H9 (cell line): ENCODE results near the gene UBASH3A. TPM values are rescaled to one million over a fixed set of nuclear protein-coding genes. Genes with fewer than 3 reads are reported as not detected.

ENCODE experiments used
- DNase-seq: peaks from one replicate; pipeline ENCODE4 v3.0.0-alpha.2; 2017
- H2AFZ ChIP-seq: one replicate; pipeline ENCODE4 v1.6.1; 2013; ENCODE audit warnings: mild to moderate bottlenecking, low read length, control low read depth, moderate library complexity
- H2AK5ac ChIP-seq: 2 replicates; pipeline ENCODE4 v1.6.1; 2013; ENCODE audit warnings: low read length, control low read depth, mixed read lengths; ENCODE audit not compliant: insufficient read length
- H2BK120ac ChIP-seq: one replicate; pipeline ENCODE4 v1.6.1; 2013; ENCODE audit warnings: low read depth, mild to moderate bottlenecking, low read length, control low read depth, inconsistent platforms; ENCODE audit not compliant: poor library complexity, severe bottlenecking
- H2BK12ac ChIP-seq: 2 replicates; pipeline ENCODE4 v1.6.1; 2013; ENCODE audit warnings: low read length, control low read depth, mixed read lengths, low read depth; ENCODE audit not compliant: insufficient read length
- H2BK15ac ChIP-seq: 2 replicates; pipeline ENCODE4 v1.6.1; 2013; ENCODE audit warnings: low read depth, low read length, control low read depth
- H2BK20ac ChIP-seq: one replicate; pipeline ENCODE4 v1.6.1; 2013; ENCODE audit warnings: low read depth, mild to moderate bottlenecking, low read length, control low read depth, inconsistent platforms; ENCODE audit not compliant: poor library complexity, severe bottlenecking
- H2BK5ac ChIP-seq: 2 replicates; pipeline ENCODE4 v1.6.1; 2013; ENCODE audit warnings: low read length, control low read depth, mixed read lengths; ENCODE audit not compliant: insufficient read length
- H3K14ac ChIP-seq: 2 replicates; pipeline ENCODE4 v1.6.1; 2013; ENCODE audit warnings: low read length, control low read depth; ENCODE audit not compliant: insufficient read depth
- H3K18ac ChIP-seq: 2 replicates; pipeline ENCODE4 v1.6.1; 2013; ENCODE audit warnings: low read depth, mild to moderate bottlenecking, mixed read lengths, low read length, control low read depth; ENCODE audit not compliant: insufficient read length
- H3K23ac ChIP-seq: 2 replicates; pipeline ENCODE4 v1.6.1; 2013; ENCODE audit warnings: low read length, control low read depth, mixed read lengths, low read depth; ENCODE audit not compliant: insufficient read length
- H3K23me2 ChIP-seq: 2 replicates; pipeline ENCODE4 v1.6.1; 2013; ENCODE audit warnings: low read depth, mild to moderate bottlenecking, mixed read lengths, low read length, control low read depth; ENCODE audit not compliant: insufficient read length, poor library complexity, severe bottlenecking
- H3K27ac ChIP-seq: 2 replicates; pipeline ENCODE4 v1.5.1; 2013; ENCODE audit warnings: low read length, control low read depth, mixed read lengths, low read depth; ENCODE audit not compliant: insufficient read length
- H3K27me3 ChIP-seq: 2 replicates; pipeline ENCODE4 v1.6.1; 2013; ENCODE audit warnings: low read length, control low read depth, inconsistent platforms; ENCODE audit not compliant: insufficient read depth
- H3K4ac ChIP-seq: 2 replicates; pipeline ENCODE4 v1.6.1; 2013; ENCODE audit warnings: low read depth, mild to moderate bottlenecking, control low read depth, inconsistent platforms, low read length, moderate library complexity
- H3K4me1 ChIP-seq: 2 replicates; pipeline ENCODE4 v1.6.1; 2013; ENCODE audit warnings: low read length, control low read depth, inconsistent platforms; ENCODE audit not compliant: insufficient read depth
- H3K4me2 ChIP-seq: 2 replicates; pipeline ENCODE4 v1.6.1; 2013; ENCODE audit warnings: low read length, control low read depth, mixed read lengths; ENCODE audit not compliant: insufficient read length, insufficient read depth
- H3K56ac ChIP-seq: 2 replicates; pipeline ENCODE4 v1.6.1; 2013; ENCODE audit warnings: low read depth, mild to moderate bottlenecking, mixed read lengths, low read length, control low read depth; ENCODE audit not compliant: insufficient read length
- H3K79me1 ChIP-seq: 2 replicates; pipeline ENCODE4 v1.6.1; 2013; ENCODE audit warnings: low read depth, mild to moderate bottlenecking, moderate library complexity, low read length, control low read depth, inconsistent platforms; ENCODE audit not compliant: insufficient read depth, poor library complexity, severe bottlenecking
- H3K79me2 ChIP-seq: 2 replicates; pipeline ENCODE4 v1.6.1; 2013; ENCODE audit warnings: low read length, control low read depth, inconsistent platforms; ENCODE audit not compliant: insufficient read depth
- H3K9ac ChIP-seq: 2 replicates; pipeline ENCODE4 v1.6.1; 2013; ENCODE audit warnings: low read length, control low read depth, mixed read lengths; ENCODE audit not compliant: insufficient read length; ENCODE audit errors: extremely low read depth
- H3K9me3 ChIP-seq: one replicate; pipeline ENCODE4 v1.6.1; 2013; ENCODE audit warnings: low read depth, low read length, inconsistent platforms; ENCODE audit not compliant: control insufficient read depth
- H3T11ph ChIP-seq: one replicate; pipeline ENCODE4 v1.6.1; 2013; ENCODE audit warnings: mild to moderate bottlenecking, low read length, control low read depth, inconsistent platforms
- H4K20me1 ChIP-seq: one replicate; pipeline ENCODE4 v1.6.1; 2013; ENCODE audit not compliant: control insufficient read depth, insufficient read length, insufficient read depth
- H4K5ac ChIP-seq: 2 replicates; pipeline ENCODE4 v1.6.1; 2013; ENCODE audit warnings: low read depth, mild to moderate bottlenecking, mixed read lengths, low read length, control low read depth; ENCODE audit not compliant: insufficient read length
- H4K8ac ChIP-seq: replicated peaks from 2 replicates; pipeline ENCODE4 v1.6.1; 2013; ENCODE audit warnings: low read length, control low read depth, mixed read lengths, low read depth; ENCODE audit not compliant: insufficient read length
- H4K91ac ChIP-seq: 2 replicates; pipeline ENCODE4 v1.6.1; 2013; ENCODE audit warnings: low read depth, mild to moderate bottlenecking, moderate library complexity, mixed read lengths, low read length, control low read depth; ENCODE audit not compliant: insufficient read length
- H3K27ac Mint-ChIP-seq, 3 experiments: 2 replicates in 2 of 3; 3 replicates in 1 of 3; pipeline ENCODE4 v1.8.0; 2020 to 2021; ENCODE audit warnings: mixed read lengths in 3 of 3, mild to moderate bottlenecking in 1 of 3, moderate library complexity in 1 of 3
- H3K27me3 Mint-ChIP-seq: 2 replicates; pipeline ENCODE4 v1.8.0; 2021; ENCODE audit warnings: low read depth, mild to moderate bottlenecking, moderate library complexity, mixed read lengths
- H3K36me3 Mint-ChIP-seq, 3 experiments: 2 replicates in 2 of 3; 3 replicates in 1 of 3; pipeline ENCODE4 v1.8.0; 2020 to 2021; ENCODE audit warnings: low read depth in 3 of 3, mixed read lengths in 3 of 3; ENCODE audit not compliant: insufficient read depth in 1 of 3
- H3K4me1 Mint-ChIP-seq, 2 experiments: 2 replicates each; pipeline ENCODE4 v1.8.0; 2020; ENCODE audit warnings: mixed read lengths in 2 of 2
- H3K4me3 Mint-ChIP-seq, 2 experiments: 2 replicates in 1 of 2; 3 replicates in 1 of 2; pipeline ENCODE4 v1.8.0; 2020 to 2021; ENCODE audit warnings: mild to moderate bottlenecking in 2 of 2, mixed read lengths in 2 of 2, moderate library complexity in 1 of 2
- H3K9me3 Mint-ChIP-seq, 2 experiments: 2 replicates in 1 of 2; 3 replicates in 1 of 2; pipeline ENCODE4 v1.8.0; 2020; ENCODE audit warnings: mild to moderate bottlenecking in 2 of 2, mixed read lengths in 2 of 2, moderate library complexity in 1 of 2
- CTCF ChIP-seq: fragments of 200-600 bp; sonication (generic); conservative IDR thresholded peaks from 3 replicates; pipeline ENCODE4 v1.8.0; 2021; ENCODE audit warnings: antibody characterized with exemption, mild to moderate bottlenecking
- WGBS: extraction: QIAGEN DNeasy Blood & Tissue Kit; methylation state at CpG from one replicate; pipeline ENCODE4 v1.1.7; 2013; ENCODE audit warnings: missing lambda C conversion rate, low lambda C conversion rate, mixed read lengths; ENCODE audit not compliant: insufficient read length; ENCODE audit errors: extremely low coverage; 5-methylcytosine and 5-hydroxymethylcytosine counted together
- total RNA-seq: library from RNA; stranded (reverse); gene quantifications from 2 replicates; pipeline ENCODE4 v1.2.1, GENCODE V29; 2021

UBASH3A gene
- total RNA-seq, 1 experiment from 2014 or later = not detected

GRCh38 chr21:42400525-42400924 lies 3.2 kb upstream of the UBASH3A start:
- Histone ChIP-seq H2BK12ac (no peak overlapping the region), H3K14ac (no peak overlapping the region), H3K4me1 (no peaks in the 10 kb centered on the region), H2BK20ac (no peak overlapping the region), H3K27me3 (no peaks in the 10 kb centered on the region), H3K23ac (no peak overlapping the region), H3K4ac (no peak overlapping the region), H3K56ac (no peak overlapping the region), H4K8ac (no peak overlapping the region), H3K79me1 (no peaks in the 10 kb centered on the region), H2BK120ac (no peak overlapping the region), H3K4me2 (no peak overlapping the region), H2BK15ac (no peak overlapping the region), H3K18ac (no peak overlapping the region), H2BK5ac (no peak overlapping the region), H4K20me1 (no peaks in the 10 kb centered on the region), H3K27ac (no peak overlapping the region), H3K79me2 (no peaks in the 10 kb centered on the region), H4K91ac (no peak overlapping the region), H3K9me3 (no peaks in the 10 kb centered on the region), H3K23me2 (no peaks in the 10 kb centered on the region), H2AFZ (no peak overlapping the region), H3K9ac (no peak overlapping the region), H3T11ph (no peak overlapping the region), H4K5ac (no peak overlapping the region), H2AK5ac (no peak overlapping the region)
- H3K9me3 Mint-ChIP-seq = no peaks in the 10 kb centered on the region
- peaks cover 3% of the 10 kb centered on the region for H3K27me3 Mint-ChIP-seq
- no peak overlapping the region for H3K27ac Mint-ChIP-seq
- peaks cover 19 to 21% of the 10 kb centered on the region in 2 experiments for H3K4me1 Mint-ChIP-seq
- WGBS = no CpG with 5 or more reads among the region's 4 CpGs
- no peaks in the 10 kb centered on the region for H3K36me3 Mint-ChIP-seq
- no peak overlapping the region for H3K4me3 Mint-ChIP-seq
- TF ChIP-seq CTCF = no peak
- DNase-seq = no peak
